H1 (cell line): ENCODE measurements around the gene CRABP2. TPM values are rescaled to one million over a fixed set of nuclear protein-coding genes. Genes with fewer than 3 reads are reported as not detected.

Experiments
- ATF2 ChIP-seq: IDR thresholded peaks from 2 replicates; pipeline ENCODE4 v1.6.1; 2012; ENCODE audit warnings: low read length, inconsistent platforms
- ATF3 ChIP-seq: IDR thresholded peaks from 2 replicates; pipeline ENCODE4 v1.6.1; 2011; ENCODE audit warnings: low read depth, mild to moderate bottlenecking, low read length; ENCODE audit not compliant: insufficient read depth
- CTCF ChIP-seq, 3 experiments: IDR thresholded peaks; 1 replicate in 2 of 3; 2 replicates in 1 of 3; pipeline versions ENCODE4 v1.5.1 to v1.6.1; 2011; ENCODE audit warnings: low read length in 3 of 3, mild to moderate bottlenecking in 3 of 3, inconsistent platforms in 2 of 3, low read depth in 1 of 3, moderate library complexity in 1 of 3; ENCODE audit not compliant: insufficient read depth in 1 of 3; ENCODE audit errors: control extremely low read depth in 1 of 3
- EP300 ChIP-seq, 2 experiments: IDR thresholded peaks; 1 replicate in 1 of 2; 2 replicates in 1 of 2; pipeline ENCODE4 v1.6.1; 2011 to 2012; ENCODE audit warnings: low read depth in 2 of 2, low read length in 2 of 2, mild to moderate bottlenecking in 2 of 2, borderline replicate concordance in 1 of 2, inconsistent platforms in 1 of 2, moderate library complexity in 1 of 2
- FOSL1 ChIP-seq: IDR thresholded peaks from 2 replicates; pipeline ENCODE4 v1.6.1; 2011; ENCODE audit warnings: mild to moderate bottlenecking, low read depth, low read length, moderate library complexity; ENCODE audit not compliant: insufficient read depth
- GABPA ChIP-seq: IDR thresholded peaks from 2 replicates; pipeline ENCODE4 v1.6.1; 2011; ENCODE audit warnings: mild to moderate bottlenecking, low read length, moderate library complexity, borderline replicate concordance; ENCODE audit not compliant: insufficient read depth
- JUND ChIP-seq: IDR thresholded peaks from 2 replicates; pipeline ENCODE4 v1.6.1; 2011; ENCODE audit warnings: mild to moderate bottlenecking, improper control_type of control experiment, low read length
- KDM1A ChIP-seq: fragments of 200-600, 300-600 bp; sonication (generic); IDR thresholded peaks from 2 replicates; pipeline ENCODE4 v1.7.1; 2016; ENCODE audit warnings: mild to moderate bottlenecking, low read length, borderline replicate concordance
- MAX ChIP-seq: IDR thresholded peaks from 2 replicates; pipeline ENCODE4 v1.6.1; 2012; ENCODE audit warnings: inconsistent platforms
- NRF1 ChIP-seq: IDR thresholded peaks from 2 replicates; pipeline ENCODE4 v1.6.1; 2011; ENCODE audit warnings: mild to moderate bottlenecking, low read depth, low read length, improper control_type of control experiment
- POLR2A ChIP-seq, 2 experiments: IDR thresholded peaks; 1 replicate in 1 of 2; 2 replicates in 1 of 2; pipeline ENCODE4 v1.6.1; 2011; ENCODE audit warnings: low read depth in 2 of 2, low read length in 2 of 2, mild to moderate bottlenecking in 2 of 2; ENCODE audit errors: control extremely low read depth in 1 of 2
- RAD21 ChIP-seq, 2 experiments: IDR thresholded peaks in 1 of 2; conservative IDR thresholded peaks in 1 of 2; 2 replicates each; pipeline ENCODE4 v1.6.1; 2011; ENCODE audit warnings: low read depth in 2 of 2, low read length in 2 of 2, improper control_type of control experiment in 1 of 2, inconsistent platforms in 1 of 2, mild to moderate bottlenecking in 1 of 2, moderate library complexity in 1 of 2
- SP1 ChIP-seq: IDR thresholded peaks from 2 replicates; pipeline ENCODE4 v1.6.1; 2011; ENCODE audit warnings: low read depth, low read length
- TAF7 ChIP-seq: optimal IDR thresholded peaks from 2 replicates; pipeline ENCODE3; 2011; ENCODE audit warnings: low read depth, mild to moderate bottlenecking, inconsistent platforms, low read length, moderate library complexity, borderline replicate concordance
- USF2 ChIP-seq: IDR thresholded peaks from 2 replicates; pipeline ENCODE4 v1.6.1; 2011; ENCODE audit warnings: low read length, improper control_type of control experiment
- ZNF274 ChIP-seq: IDR thresholded peaks from 2 replicates; pipeline ENCODE4 v1.7.0; 2012; ENCODE audit warnings: low read length, borderline replicate concordance; ENCODE audit errors: extremely low read depth
- polyA plus RNA-seq, 7 experiments: library from polyadenylated mRNA; depleted of rRNA in 3 of 7; stranded (reverse) in 5 of 7; unstranded in 2 of 7; fragments of >200 nt in 5 of 7; fragments of 200-250 nt in 2 of 7; gene quantifications; 1 replicate in 5 of 7; 2 replicates in 1 of 7; 4 replicates in 1 of 7; pipeline versions ENCODE4 v1.2.1 to v1.2.3, GENCODE V29; 2011 to 2013; ENCODE audit warnings: missing spikeins in 2 of 7, mixed read lengths in 2 of 7
- total RNA-seq: library from RNA; stranded (reverse); fragmentation: NEBNext Ultra II Directional; extraction: Animal tissue kit (Norgen Biotek cat#: 25700); gene quantifications from 2 replicates; pipeline ENCODE4 v1.2.1, GENCODE V29; 2021

CRABP2 gene
- total and polyA plus RNA-seq, 2 of the 8 experiments (the other 6 are each of a cell fraction or from before 2014, with no cell fraction given) = 69.2 to 119 TPM

GRCh38 chr1:156659988-156660751 is 45.2 kb downstream of the CRABP2 start (continued):
- TF ChIP-seq ATF3 (peak; percentile 59; the same call in 1 of the 2 replicates), JUND (peak; percentile 90), SP1 (0 out of 2 replicates have a peak, but pooled peaks have one; percentile 44), GABPA (0 out of 2 replicates have a peak, but pooled peaks have one; percentile 41), MAX (peak; percentile 81), NRF1 (peak; percentile 63), EP300 (IDR thresholded peaks at IDR 0.05; ENCODE audit: borderline replicate concordance in 1 of 2, low read depth in 2 of 2, low read length in 2 of 2) (peak in 1 of 2 experiments; percentile 71; a peak in 1 of 3 replicates), ATF2 (peak; percentile 93; the same call in 1 of the 2 replicates), RAD21 (IDR thresholded peaks at IDR 0.05 in 1 of 2, conservative IDR thresholded peaks at IDR 0.05 in 1 of 2; ENCODE audit: low read depth in 2 of 2, low read length in 2 of 2) (peak; percentile 87 to 96), TAF7 (peak; percentile 94), POLR2A (IDR thresholded peaks at IDR 0.05; ENCODE audit: control extremely low read depth in 1 of 2, low read depth in 2 of 2, low read length in 2 of 2) (peak in 1 of 2 experiments; percentile 30; a peak in 1 of 3 replicates), KDM1A (peak; percentile 96), USF2 (no peak), ZNF274 (no peak), FOSL1 (no peak), CTCF (IDR thresholded peaks at IDR 0.05; ENCODE audit: control extremely low read depth in 1 of 3, insufficient read depth in 1 of 3, low read depth in 1 of 3, low read length in 3 of 3) (peak in 2 of 3 experiments; percentile 97 to 99; a peak in 3 of 4 replicates)
